BLaER1 (cell line): ENCODE results near the gene MBD5.

ENCODE experiments used
- H3K27ac ChIP-seq: shearing (Covaris generic); formaldehyde crosslinking; 2 replicates; pipeline ENCODE4 v1.8.1; 2022
- H3K27me3 ChIP-seq: shearing (Covaris generic); formaldehyde crosslinking; 2 replicates; pipeline ENCODE4 v1.8.1; 2022
- H3K36me3 ChIP-seq: shearing (Covaris generic); formaldehyde crosslinking; 2 replicates; pipeline ENCODE4 v1.8.1; 2022
- H3K4me1 ChIP-seq: shearing (Covaris generic); formaldehyde crosslinking; 2 replicates; pipeline ENCODE4 v1.8.1; 2022
- H3K4me2 ChIP-seq: shearing (Covaris generic); formaldehyde crosslinking; 2 replicates; pipeline ENCODE4 v1.8.1; 2022
- H3K4me3 ChIP-seq: shearing (Covaris generic); formaldehyde crosslinking; 2 replicates; pipeline ENCODE4 v1.8.1; 2022
- H3K9ac ChIP-seq: shearing (Covaris generic); formaldehyde crosslinking; 2 replicates; pipeline ENCODE4 v1.8.1; 2022
- H3K9me3 ChIP-seq: shearing (Covaris generic); formaldehyde crosslinking; 2 replicates; pipeline ENCODE4 v1.8.1; 2022
- H4K20me1 ChIP-seq: shearing (Covaris generic); formaldehyde crosslinking; 2 replicates; pipeline ENCODE4 v1.8.1; 2022
- Cebpa-rat ChIP-seq: shearing (Covaris generic); IDR thresholded peaks from 2 replicates; pipeline ENCODE4 v1.8.1; 2022

The MBD5 gene

DNA sequence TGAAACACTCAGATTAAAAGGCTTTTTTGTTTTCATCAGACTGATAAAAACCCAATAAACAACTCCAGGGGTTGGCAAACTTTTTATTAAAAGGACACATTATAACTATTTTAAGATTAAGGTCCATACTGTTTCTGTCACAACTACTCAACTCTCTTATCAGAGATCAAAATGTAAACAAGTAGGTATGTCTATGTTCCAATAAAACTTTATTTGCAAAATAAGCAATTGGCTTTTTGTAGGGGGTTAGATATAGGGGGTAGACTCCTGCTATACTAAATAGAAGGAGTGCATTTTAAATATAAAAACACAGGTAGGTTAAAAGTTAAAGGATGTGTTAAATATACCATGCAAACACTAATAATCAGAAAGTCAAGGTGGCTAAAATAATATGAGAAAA is 174.0 kb downstream of the MBD5 start:
- no peak overlapping the region for H3K4me2 ChIP-seq
- no peaks in the 10 kb centered on the region for H3K4me1 ChIP-seq
- H4K20me1 ChIP-seq: no peaks in the 10 kb centered on the region
- H3K27ac ChIP-seq: no peak overlapping the region
- no peak overlapping the region for H3K4me3 ChIP-seq
- no peaks in the 10 kb centered on the region for H3K9me3 ChIP-seq
- no peak overlapping the region for H3K9ac ChIP-seq
- H3K36me3 ChIP-seq: no peaks in the 10 kb centered on the region
- no peaks in the 10 kb centered on the region for H3K27me3 ChIP-seq
- no peak for TF ChIP-seq Cebpa-rat

GRCh38 chr2:148201075-148202004 is 180.4 kb downstream of the MBD5 start:
- H3K36me3 ChIP-seq: 0 out of 2 replicates have a peak, but pooled peaks cover 11% of the 10 kb centered on the region
- no peak for TF ChIP-seq Cebpa-rat

DNA sequence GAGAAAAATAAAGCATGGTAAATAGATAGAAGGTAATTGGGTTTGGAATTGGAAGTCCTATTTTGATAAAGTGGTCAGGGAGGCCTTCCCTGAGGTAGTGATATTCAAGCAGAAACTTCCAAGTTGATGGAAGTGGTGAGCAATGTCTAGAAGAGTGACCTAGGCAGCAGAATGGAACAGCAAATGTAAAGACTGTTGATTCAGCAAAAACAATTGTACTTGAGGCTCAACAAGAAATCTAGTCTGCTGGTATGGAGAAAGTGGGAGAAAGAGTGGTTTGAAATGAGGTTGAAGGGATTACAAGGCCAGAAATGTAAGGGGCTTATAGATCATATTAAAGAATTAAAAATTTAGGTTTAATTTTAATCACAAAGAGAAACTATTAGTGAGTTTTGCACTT is 181.3 kb downstream of the MBD5 start:
- no peak for TF ChIP-seq Cebpa-rat

More at GRCh38 chr2:148201075-148202004, 180.4 kb downstream of the MBD5 start:
- Histone ChIP-seq H3K4me3 (no peak overlapping the region), H3K4me2 (no peak overlapping the region), H3K9ac (no peak overlapping the region), H3K4me1 (no peaks in the 10 kb centered on the region), H3K9me3 (peaks cover 7% of the 10 kb centered on the region), H3K27ac (no peak overlapping the region), H3K27me3 (no peaks in the 10 kb centered on the region), H4K20me1 (no peaks in the 10 kb centered on the region)

GRCh38 chr2:148207111-148207510 is 186.2 kb downstream of the MBD5 start:
- H3K4me3 ChIP-seq: no peak overlapping the region

More for the DNA sequence above, 181.3 kb downstream of the MBD5 start:
- Histone ChIP-seq H3K27ac (no peak overlapping the region), H4K20me1 (no peaks in the 10 kb centered on the region), H3K27me3 (no peaks in the 10 kb centered on the region), H3K4me1 (no peaks in the 10 kb centered on the region), H3K36me3 (0 out of 2 replicates have a peak, but pooled peaks cover 11% of the 10 kb centered on the region), H3K9me3 (peaks cover 7% of the 10 kb centered on the region), H3K4me3 (no peak overlapping the region), H3K4me2 (no peak overlapping the region), H3K9ac (no peak overlapping the region)

GRCh38 chr2:148209603-148210002 is 188.7 kb downstream of the MBD5 start:
- Histone ChIP-seq H3K9ac (no peak overlapping the region), H3K27me3 (no peaks in the 10 kb centered on the region), H3K4me1 (no peaks in the 10 kb centered on the region), H3K4me3 (no peak overlapping the region), H4K20me1 (no peaks in the 10 kb centered on the region), H3K27ac (no peak overlapping the region), H3K36me3 (no peaks in the 10 kb centered on the region), H3K9me3 (no peaks in the 10 kb centered on the region), H3K4me2 (no peak overlapping the region)
- TF ChIP-seq Cebpa-rat: no peak

More at GRCh38 chr2:148207111-148207510, 186.2 kb downstream of the MBD5 start:
- no peak for TF ChIP-seq Cebpa-rat
- no peak overlapping the region for H3K4me2 ChIP-seq
- no peaks in the 10 kb centered on the region for H3K36me3 ChIP-seq
- no peaks in the 10 kb centered on the region for H4K20me1 ChIP-seq
- H3K27ac ChIP-seq: no peak overlapping the region
- no peak overlapping the region for H3K9ac ChIP-seq
- H3K4me1 ChIP-seq: no peaks in the 10 kb centered on the region
- H3K9me3 ChIP-seq: no peaks in the 10 kb centered on the region
- H3K27me3 ChIP-seq: no peaks in the 10 kb centered on the region

DNA sequence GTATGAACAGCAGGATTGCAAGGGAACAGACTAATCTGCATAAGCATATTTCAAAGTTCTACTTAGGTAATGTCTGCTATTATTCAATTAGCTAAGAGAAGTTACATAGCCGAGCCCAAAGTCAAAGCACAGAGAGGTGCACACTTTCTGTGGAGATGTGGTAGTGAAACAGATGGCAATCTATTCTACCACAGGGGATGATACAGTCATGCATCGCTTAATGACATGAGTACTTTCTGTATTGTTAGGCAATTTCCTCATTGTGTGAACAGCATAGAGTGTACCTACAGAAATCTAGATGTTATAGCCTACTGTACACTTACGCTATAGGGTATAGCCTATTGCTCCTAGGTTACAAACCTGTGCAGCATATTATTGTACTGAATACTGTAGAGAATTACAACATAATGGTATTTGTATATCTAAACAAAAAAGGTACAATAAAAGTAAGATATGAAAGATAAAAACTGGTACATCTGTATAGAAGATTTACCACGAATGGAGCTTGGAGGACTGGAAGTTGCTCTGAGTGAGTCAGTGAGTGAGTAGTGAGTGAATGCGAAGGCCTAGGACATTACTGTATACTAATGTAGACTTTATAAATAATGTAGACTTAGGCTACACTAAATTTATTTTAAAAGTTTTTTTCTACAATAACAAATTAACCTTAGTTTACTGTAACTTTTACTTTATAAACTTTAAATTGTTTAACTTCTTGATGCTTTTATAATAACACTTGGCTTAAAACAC is 197.6 kb downstream of the MBD5 start:
- no peak overlapping the region for H3K4me3 ChIP-seq
- peaks cover 9% of the 10 kb centered on the region for H3K9me3 ChIP-seq
- TF ChIP-seq Cebpa-rat: no peak
- H3K9ac ChIP-seq: no peak overlapping the region
- no peaks in the 10 kb centered on the region for H3K27me3 ChIP-seq
- no peaks in the 10 kb centered on the region for H3K36me3 ChIP-seq
- H4K20me1 ChIP-seq: no peaks in the 10 kb centered on the region
- no peaks in the 10 kb centered on the region for H3K4me1 ChIP-seq
- H3K27ac ChIP-seq: no peak overlapping the region
- no peak overlapping the region for H3K4me2 ChIP-seq

DNA sequence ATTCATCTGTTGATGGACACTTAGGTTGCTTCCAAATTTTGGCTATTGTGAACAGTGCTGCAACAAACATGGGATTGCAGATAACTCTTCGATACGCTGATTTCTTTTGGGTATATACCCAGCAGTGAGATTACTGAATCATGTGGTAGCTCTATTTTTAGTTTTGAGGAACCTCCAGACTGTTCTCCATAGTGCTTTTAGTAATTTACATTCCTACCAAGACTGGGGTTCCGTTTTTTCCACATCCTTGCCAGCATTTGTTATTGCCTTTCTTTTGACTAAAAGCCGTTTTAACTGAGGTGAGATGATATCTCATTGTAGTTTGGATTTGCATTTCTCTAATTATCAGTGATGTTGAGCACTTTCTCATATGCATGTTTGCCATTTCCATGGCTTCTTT is 200.3 kb downstream of the MBD5 start:
- no peaks in the 10 kb centered on the region for H3K36me3 ChIP-seq
- H3K27me3 ChIP-seq: no peaks in the 10 kb centered on the region
- H3K4me3 ChIP-seq: no peak overlapping the region
- no peak overlapping the region for H3K4me2 ChIP-seq
- H3K4me1 ChIP-seq: no peaks in the 10 kb centered on the region
- H3K9me3 ChIP-seq: peaks cover 9% of the 10 kb centered on the region
- no peak for TF ChIP-seq Cebpa-rat
- H3K9ac ChIP-seq: no peak overlapping the region
- no peaks in the 10 kb centered on the region for H4K20me1 ChIP-seq
- H3K27ac ChIP-seq: no peak overlapping the region

GRCh38 chr2:148221926-148222325 is 201.0 kb downstream of the MBD5 start:
- Histone ChIP-seq H3K9me3 (peaks cover 9% of the 10 kb centered on the region), H3K36me3 (no peaks in the 10 kb centered on the region), H3K4me1 (no peaks in the 10 kb centered on the region), H3K9ac (no peak overlapping the region), H3K4me2 (no peak overlapping the region), H3K27ac (no peak overlapping the region), H3K27me3 (no peaks in the 10 kb centered on the region), H4K20me1 (no peaks in the 10 kb centered on the region), H3K4me3 (no peak overlapping the region)
- TF ChIP-seq Cebpa-rat: no peak

DNA sequence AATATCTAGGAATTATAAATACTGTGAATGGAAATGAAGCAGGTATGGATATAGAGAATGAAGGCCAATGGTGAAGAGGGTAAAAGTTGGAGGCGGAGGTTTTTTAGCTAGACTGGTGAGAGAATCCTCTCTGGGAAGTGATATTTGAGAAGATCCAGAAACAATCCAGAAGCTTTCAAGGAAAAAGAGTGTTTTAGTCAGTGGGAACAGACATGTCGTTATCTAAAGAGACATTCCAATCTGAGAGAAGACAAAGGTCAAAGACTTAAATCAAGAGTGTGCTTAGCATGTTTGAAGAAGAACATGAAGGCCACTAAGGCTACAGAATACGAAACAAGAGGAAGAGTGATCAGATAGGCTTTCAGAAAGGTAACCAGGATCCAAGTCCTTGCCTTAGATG is 211.0 kb downstream of the MBD5 start:
- Histone ChIP-seq H3K9ac (no peak overlapping the region), H3K27me3 (no peaks in the 10 kb centered on the region), H3K9me3 (peaks cover 25% of the 10 kb centered on the region), H3K27ac (no peak overlapping the region), H3K4me3 (no peak overlapping the region), H4K20me1 (no peaks in the 10 kb centered on the region), H3K4me1 (no peaks in the 10 kb centered on the region), H3K36me3 (peaks cover 23% of the 10 kb centered on the region), H3K4me2 (no peak overlapping the region)
- TF ChIP-seq Cebpa-rat: no peak

DNA sequence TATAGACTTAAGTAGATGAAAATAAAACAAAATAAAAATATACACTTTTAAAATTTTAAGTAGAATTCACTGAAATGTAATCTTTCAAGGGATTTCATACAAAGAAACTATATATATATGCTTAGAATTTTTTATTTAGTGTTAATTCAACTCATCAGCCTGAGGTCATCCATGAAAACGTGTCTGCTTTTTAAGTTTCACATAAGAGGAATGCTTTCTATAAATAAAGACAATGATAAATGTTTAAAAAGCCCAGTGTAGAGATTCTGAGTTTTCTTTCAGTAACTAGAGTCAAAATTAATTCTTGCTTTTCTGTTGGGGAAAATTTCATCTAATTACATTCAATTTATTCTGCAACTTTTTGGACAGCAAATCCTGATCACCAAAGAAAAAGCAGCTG is 213.3 kb downstream of the MBD5 start:
- no peaks in the 10 kb centered on the region for H3K4me1 ChIP-seq
- no peak overlapping the region for H3K4me3 ChIP-seq
- no peaks in the 10 kb centered on the region for H4K20me1 ChIP-seq
- H3K36me3 ChIP-seq: peaks cover 36% of the 10 kb centered on the region
- no peak overlapping the region for H3K27ac ChIP-seq
- peaks cover 31% of the 10 kb centered on the region for H3K9me3 ChIP-seq
- H3K4me2 ChIP-seq: no peak overlapping the region
- no peak for TF ChIP-seq Cebpa-rat
- H3K9ac ChIP-seq: no peak overlapping the region
- H3K27me3 ChIP-seq: no peaks in the 10 kb centered on the region
